Measurements from ENCODE around the gene KATNAL2. TPM values are rescaled to one million over a fixed set of nuclear protein-coding genes. Genes with fewer than 3 reads are reported as not detected.

Gene KATNAL2
- total RNA-seq, 1 donor from 2014 or later: 3.8 TPM

DNA sequence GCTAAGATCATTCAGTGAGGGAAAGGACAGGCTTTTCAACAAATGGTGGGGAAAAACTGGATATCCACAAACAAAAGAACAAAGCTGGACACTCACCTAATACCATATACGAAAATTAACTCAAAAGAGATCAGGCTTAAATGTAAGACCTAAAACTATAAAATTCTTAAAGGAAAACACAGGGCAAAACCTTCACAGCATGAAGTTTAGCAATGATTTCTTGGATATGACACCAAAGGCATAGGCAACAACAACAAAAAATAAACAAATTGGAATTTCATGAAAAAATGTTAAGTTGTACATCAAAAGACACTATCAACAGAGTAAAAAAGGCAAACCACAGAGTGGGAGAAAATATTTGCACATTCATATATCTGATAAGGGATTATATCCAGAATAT is 28.4 kb upstream of the KATNAL2 start:
- DNase-seq: no peak
- Histone ChIP-seq H3K9me3 (peaks cover 20% of the 10 kb centered on the region), H3K4me1 (no peaks in the 10 kb centered on the region), H3K36me3 (peaks cover 13% of the 10 kb centered on the region), H3K4me3 (no peak overlapping the region), H3K27me3 (ENCODE audit: low read depth) (no peaks in the 10 kb centered on the region), H3K27ac (no peak overlapping the region)
- intact Hi-C loops (cut with DNase I): no loop called here
- no peak for ATAC-seq
- TF ChIP-seq, protein P1, sequence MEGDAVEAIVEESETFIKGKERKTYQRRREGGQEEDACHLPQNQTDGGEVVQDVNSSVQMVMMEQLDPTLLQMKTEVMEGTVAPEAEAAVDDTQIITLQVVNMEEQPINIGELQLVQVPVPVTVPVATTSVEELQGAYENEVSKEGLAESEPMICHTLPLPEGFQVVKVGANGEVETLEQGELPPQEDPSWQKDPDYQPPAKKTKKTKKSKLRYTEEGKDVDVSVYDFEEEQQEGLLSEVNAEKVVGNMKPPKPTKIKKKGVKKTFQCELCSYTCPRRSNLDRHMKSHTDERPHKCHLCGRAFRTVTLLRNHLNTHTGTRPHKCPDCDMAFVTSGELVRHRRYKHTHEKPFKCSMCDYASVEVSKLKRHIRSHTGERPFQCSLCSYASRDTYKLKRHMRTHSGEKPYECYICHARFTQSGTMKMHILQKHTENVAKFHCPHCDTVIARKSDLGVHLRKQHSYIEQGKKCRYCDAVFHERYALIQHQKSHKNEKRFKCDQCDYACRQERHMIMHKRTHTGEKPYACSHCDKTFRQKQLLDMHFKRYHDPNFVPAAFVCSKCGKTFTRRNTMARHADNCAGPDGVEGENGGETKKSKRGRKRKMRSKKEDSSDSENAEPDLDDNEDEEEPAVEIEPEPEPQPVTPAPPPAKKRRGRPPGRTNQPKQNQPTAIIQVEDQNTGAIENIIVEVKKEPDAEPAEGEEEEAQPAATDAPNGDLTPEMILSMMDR (IDR thresholded peaks at IDR 0.05): no peak

- Histone ChIP-seq H3K36me3 (peaks cover 13% of the 10 kb centered on the region), H3K4me1 (no peaks in the 10 kb centered on the region), H3K27me3 (ENCODE audit: low read depth) (no peaks in the 10 kb centered on the region), H3K9me3 (peaks cover 20% of the 10 kb centered on the region), H3K4me3 (no peak overlapping the region), H3K27ac (no peak overlapping the region)
- ATAC-seq (no peak), DNase-seq (no peak)
- intact Hi-C loops (cut with DNase I): no loop called here
- TF ChIP-seq, protein P1 (IDR thresholded peaks at IDR 0.05): no peak
Observed at GRCh38 chr18:46891742-46892214, 25.6 kb upstream of the KATNAL2 start.

- Histone ChIP-seq H3K9me3 (peaks cover 14% of the 10 kb centered on the region), H3K36me3 (peaks cover 13% of the 10 kb centered on the region), H3K4me1 (no peaks in the 10 kb centered on the region), H3K27me3 (ENCODE audit: low read depth) (no peaks in the 10 kb centered on the region), H3K27ac (no peak overlapping the region), H3K4me3 (no peak overlapping the region)
- TF ChIP-seq, protein P1 (IDR thresholded peaks at IDR 0.05): no peak
- intact Hi-C loops (cut with DNase I): no loop called here
- DNase-seq (no peak), ATAC-seq (no peak)
Observed at GRCh38 chr18:46892842-46893241, 24.6 kb upstream of the KATNAL2 start.

GRCh38 chr18:46893360-46893759 is 24.0 kb upstream of the KATNAL2 start:
- H3K27ac ChIP-seq: no peak overlapping the region
- peaks cover 9% of the 10 kb centered on the region for H3K9me3 ChIP-seq
- H3K27me3 ChIP-seq (ENCODE audit: low read depth): no peaks in the 10 kb centered on the region
- no peak for ATAC-seq
- TF ChIP-seq, protein P1 (IDR thresholded peaks at IDR 0.05): no peak
- intact Hi-C loops (cut with DNase I): no loop called here
- H3K4me3 ChIP-seq: no peak overlapping the region
- no peaks in the 10 kb centered on the region for H3K4me1 ChIP-seq
- H3K36me3 ChIP-seq: peaks cover 13% of the 10 kb centered on the region
- no peak for DNase-seq

GRCh38 chr18:46894124-46894523 is 23.3 kb upstream of the KATNAL2 start:
- intact Hi-C loops (cut with DNase I): no loop called here
- Histone ChIP-seq H3K36me3 (peaks cover 13% of the 10 kb centered on the region), H3K4me3 (no peak overlapping the region), H3K4me1 (no peaks in the 10 kb centered on the region), H3K27ac (no peak overlapping the region), H3K9me3 (peaks cover 1% of the 10 kb centered on the region), H3K27me3 (ENCODE audit: low read depth) (no peaks in the 10 kb centered on the region)
- ATAC-seq (no peak), DNase-seq (no peak)
- TF ChIP-seq, protein P1 (IDR thresholded peaks at IDR 0.05): no peak
